Stimulated activated CD4-positive, alpha-beta T cell treated with anti-CD3 and anti-CD28 coated beads, Interleukin-4, amount 100 ng/mL, for 24 hours (primary cell): ENCODE results near the gene AGPAT4.

Source experiments
- DNase-seq: peaks from one replicate; pipeline ENCODE4 v3.0.0-alpha.2; 2020

Gene AGPAT4

DNA sequence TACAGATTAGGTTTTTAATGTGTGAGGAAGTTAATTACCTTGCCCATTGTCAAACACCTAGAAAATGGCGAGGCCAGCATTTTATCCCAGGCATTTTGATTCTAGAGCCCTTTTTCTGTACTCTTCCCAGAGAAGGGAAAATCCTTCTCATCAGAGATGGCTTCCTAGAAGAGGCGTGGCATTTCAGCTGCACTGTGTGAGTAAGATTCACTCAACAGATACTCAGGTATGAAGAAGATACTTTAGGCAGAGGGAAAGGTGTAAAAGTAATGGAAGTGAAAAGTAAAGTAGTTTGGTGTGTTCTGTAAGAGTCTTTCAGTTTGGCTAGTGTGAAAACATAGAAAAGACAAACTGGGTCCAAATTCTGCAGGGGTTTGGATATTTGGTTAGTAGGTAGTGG is 168.5 kb downstream of the AGPAT4 start:
- DNase-seq = no peak

- no peak for DNase-seq
Observed at GRCh38 chr6:161104966-161105365, 168.9 kb downstream of the AGPAT4 start.

DNA sequence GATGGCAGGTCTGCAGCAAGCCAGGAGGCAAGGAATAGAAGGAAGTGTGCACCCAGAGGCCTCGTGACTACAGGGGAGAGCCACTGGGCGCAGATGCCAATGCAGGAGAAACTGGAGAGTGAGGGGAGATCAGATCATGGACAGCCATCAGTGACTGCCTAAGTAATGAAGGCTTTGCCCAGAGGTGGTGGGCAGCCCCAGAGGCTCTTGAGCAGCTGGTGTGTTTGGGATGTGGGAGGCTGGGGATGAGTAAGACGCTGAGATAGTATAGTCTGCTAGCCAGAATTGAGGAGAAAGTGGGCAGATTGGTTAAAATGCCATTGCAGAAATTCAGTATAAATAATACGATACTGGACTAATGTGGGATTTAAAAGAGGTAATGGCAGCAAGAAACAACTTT is 170.4 kb downstream of the AGPAT4 start:
- DNase-seq = no peak

- DNase-seq = no peak
Observed at GRCh38 chr6:161101517-161101916, 172.3 kb downstream of the AGPAT4 start.

DNA sequence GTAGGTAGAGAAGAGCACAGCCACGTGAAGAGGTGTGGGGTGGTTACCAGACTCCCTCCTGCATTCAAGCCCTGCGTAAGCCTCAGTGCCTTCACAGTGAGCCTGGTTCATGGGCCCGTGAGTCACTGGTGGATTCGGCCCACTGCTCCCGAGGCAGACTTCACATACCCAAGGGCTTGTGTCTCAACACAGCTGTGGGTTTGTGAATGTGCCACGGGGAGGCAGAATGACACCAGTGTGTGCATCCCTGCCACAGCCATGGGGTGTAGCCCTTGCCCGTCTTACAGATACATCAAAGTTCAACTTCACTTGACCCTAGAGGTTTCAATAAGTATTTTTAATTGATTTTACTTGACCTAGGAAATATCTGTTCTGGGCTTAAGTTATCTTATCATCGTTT is 173.8 kb downstream of the AGPAT4 start:
- DNase-seq = no peak

GRCh38 chr6:161095916-161096315 is 177.9 kb downstream of the AGPAT4 start:
- no peak for DNase-seq

DNA sequence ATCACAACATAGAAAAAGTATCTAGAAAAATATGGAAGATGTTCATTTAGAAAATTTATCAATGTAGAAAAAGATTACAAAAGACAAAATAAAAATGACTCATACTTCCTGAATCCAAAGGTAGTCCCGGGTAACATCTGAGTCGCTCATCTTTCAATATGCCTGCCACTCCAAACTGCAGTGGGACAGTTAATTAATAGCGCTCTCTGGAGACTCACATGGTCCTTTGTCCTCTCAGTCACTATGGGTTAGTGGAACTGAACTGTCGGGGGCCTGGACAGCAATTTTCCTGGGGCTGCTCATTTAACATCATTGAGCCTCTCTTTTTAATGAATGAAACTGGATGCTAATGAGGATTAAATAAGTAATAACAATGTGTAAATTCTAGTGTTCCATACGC is 178.9 kb downstream of the AGPAT4 start:
- DNase-seq = no peak

DNA sequence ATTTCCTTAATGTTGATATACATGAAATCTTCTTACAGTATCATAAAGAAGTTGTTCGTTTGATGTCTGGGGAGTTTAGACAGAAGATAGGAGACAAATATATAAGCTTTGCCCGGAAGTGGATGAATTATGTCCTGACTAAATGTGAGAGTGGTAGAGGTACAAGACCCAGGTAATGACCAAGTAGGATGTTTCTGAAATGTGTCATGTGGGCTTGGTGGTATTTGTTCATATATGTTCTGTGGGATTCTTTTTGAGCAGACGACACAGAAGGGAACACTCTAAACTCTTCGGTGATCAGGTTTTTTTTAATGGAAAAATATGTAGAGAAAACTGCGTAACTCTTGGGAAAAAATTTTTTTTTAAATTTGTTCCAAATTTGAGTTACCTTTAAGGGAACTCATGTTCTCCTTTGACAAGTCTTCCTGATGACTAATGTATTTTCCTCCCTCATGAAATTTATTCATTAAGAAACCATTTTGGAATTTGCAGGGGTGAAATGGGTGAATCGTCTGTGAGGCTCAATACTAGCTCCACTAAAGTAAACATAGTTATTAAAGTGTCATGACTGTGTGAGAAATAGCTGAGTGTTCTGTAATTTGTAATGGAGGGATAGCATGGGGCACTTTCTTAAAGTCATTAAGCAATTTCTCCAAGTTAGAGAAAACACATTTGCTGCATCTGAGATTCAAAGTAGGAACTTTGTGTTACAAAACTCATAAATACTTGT is 181.7 kb downstream of the AGPAT4 start:
- DNase-seq = no peak

DNA sequence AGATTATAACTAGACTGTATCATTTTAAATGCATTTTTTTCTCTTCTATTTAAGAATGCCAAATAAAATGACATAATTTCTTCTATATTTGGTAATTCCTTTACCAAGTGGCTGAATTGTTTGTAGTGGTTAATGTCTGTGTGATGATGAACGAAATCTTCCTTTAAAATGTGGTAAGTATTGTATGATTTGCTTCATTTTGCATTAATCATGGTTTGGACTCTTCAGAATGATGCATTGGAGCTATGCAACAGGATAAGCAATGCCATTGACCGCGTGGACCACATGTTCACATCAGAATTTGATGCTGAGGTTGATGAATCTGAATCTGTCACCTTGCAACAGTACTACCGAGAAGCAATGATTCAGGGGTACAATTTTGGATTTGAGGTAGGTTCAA is 182.7 kb downstream of the AGPAT4 start:
- no peak for DNase-seq

- DNase-seq = no peak
Observed at GRCh38 chr6:161088676-161089328, 185.1 kb downstream of the AGPAT4 start.

DNA sequence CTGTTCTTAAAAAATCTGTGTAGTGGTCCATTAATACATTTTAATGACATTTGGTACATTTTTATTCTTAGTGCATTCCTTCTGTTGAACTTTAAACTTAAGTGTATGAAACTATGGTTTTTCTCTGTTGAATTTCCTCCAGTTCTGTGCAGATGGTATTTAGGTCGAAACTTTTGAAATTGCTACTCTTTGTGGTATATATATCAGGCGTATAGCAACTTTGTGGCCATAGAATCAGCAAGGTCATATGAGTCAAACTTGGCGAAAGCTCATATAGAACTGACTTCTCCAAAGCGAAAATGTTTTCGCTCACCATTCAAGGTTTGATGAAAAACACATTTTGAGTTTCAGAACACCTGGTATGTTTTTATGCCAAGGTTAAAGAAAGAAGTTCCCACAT is 188.6 kb downstream of the AGPAT4 start:
- no peak for DNase-seq

DNA sequence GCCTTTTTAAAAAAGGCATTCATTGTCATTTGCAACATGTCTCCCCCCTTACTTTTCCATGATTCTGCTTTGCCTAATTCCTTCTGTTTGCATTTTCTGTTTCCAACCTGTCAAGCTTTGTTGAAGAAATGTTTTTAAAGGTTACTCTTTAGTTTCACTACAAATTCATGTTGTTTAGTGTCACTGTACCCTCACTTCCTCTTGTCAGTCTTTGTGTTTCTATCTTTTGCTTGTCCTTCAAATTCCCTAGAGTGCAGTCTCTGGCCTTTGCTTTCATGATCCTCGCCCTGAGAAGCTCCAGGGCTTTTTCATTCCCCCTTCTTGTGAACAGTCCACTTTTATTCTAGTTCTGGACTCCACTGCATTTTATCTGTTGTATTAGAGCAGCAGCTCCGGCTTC is 191.6 kb downstream of the AGPAT4 start:
- no peak for DNase-seq

DNA sequence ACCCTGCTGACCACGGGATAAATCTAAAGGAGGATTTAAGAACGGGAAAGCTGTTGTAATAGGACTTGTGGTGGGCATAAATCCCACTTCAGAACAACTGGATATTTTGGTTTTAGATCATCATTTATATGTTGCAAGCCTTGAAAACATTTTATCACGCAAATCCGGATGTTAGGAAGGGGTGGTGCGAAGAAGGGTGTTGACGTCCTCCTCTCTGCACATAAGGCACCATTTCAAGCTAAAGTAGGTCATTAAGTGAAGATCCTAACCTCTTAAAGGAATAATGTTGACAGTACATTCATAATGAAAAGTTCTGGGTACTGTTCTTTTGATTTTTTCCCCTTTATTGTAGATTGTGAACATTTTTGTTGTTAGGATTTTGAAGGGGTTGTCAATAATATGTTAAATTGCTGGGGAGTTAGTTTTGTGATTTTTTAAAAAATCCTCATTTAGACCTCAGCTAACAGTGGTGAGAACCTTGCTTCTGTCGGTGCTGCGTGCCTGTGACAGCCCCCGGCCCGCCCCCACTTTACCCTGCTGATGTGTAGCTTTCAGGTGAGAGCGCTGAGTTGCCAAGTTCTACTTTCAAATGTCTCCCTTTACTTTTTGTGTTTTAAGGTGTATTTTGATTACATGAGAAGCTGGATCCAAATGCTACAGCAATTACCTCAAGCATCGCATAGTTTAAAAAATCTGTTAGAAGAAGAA is 193.4 kb downstream of the AGPAT4 start:
- DNase-seq = no peak
